ENCODE data around the gene CDCA3. TPM values are rescaled to one million over a fixed set of nuclear protein-coding genes. Genes with fewer than 3 reads are reported as not detected.

The CDCA3 gene
- total and polyA plus RNA-seq, 3 donors from 2014 or later, result 27.5 to 81.7 (median 43.5) TPM

DNA sequence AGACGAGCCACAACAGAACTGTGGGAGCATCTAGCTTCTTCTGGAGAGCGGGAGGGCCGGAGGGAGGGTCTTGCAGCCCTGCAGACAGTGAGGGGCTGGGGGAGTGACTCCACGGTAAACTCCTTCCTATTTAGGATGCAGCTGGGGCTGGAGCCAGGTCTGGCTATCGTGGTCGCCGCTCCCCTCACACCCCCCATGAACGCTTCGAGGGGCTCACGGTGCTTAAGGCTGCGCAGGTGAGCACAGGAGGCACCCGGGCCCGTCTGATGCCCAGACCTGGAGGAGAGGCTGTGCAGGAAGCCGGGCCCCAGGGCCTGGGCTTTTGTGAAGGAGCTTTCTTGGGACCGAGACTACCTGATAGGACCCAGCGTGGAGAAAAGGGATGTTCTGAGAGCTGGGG, 14.2 kb downstream of the CDCA3 start:
- H3K4me1 ChIP-seq, result no peaks in the 10 kb centered on the region
- H3K9me3 ChIP-seq, result no peaks in the 10 kb centered on the region
- 79 to 88% methylated on average over 6 to 16 of the region's 16 CpGs for WGBS, 2 donors
- H3K4me3 ChIP-seq, result no peak overlapping the region
- TF ChIP-seq POLR2A (IDR thresholded peaks at IDR 0.05), result no peak
- TF ChIP-seq, protein P1, sequence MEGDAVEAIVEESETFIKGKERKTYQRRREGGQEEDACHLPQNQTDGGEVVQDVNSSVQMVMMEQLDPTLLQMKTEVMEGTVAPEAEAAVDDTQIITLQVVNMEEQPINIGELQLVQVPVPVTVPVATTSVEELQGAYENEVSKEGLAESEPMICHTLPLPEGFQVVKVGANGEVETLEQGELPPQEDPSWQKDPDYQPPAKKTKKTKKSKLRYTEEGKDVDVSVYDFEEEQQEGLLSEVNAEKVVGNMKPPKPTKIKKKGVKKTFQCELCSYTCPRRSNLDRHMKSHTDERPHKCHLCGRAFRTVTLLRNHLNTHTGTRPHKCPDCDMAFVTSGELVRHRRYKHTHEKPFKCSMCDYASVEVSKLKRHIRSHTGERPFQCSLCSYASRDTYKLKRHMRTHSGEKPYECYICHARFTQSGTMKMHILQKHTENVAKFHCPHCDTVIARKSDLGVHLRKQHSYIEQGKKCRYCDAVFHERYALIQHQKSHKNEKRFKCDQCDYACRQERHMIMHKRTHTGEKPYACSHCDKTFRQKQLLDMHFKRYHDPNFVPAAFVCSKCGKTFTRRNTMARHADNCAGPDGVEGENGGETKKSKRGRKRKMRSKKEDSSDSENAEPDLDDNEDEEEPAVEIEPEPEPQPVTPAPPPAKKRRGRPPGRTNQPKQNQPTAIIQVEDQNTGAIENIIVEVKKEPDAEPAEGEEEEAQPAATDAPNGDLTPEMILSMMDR (IDR thresholded peaks at IDR 0.05), result no peak
- no peaks in the 10 kb centered on the region for H3K36me3 ChIP-seq (ENCODE audit: low read depth, missing control alignments)
- no peak for DNase-seq
- intact Hi-C loops (cut with DNase I; ENCODE audit: low total_unique reads), result no loop called here
- no peak overlapping the region for H3K27ac ChIP-seq
- H3K27me3 ChIP-seq, result no peaks in the 10 kb centered on the region

- TF ChIP-seq, protein P1 (IDR thresholded peaks at IDR 0.05), result no peak
- TF ChIP-seq POLR2A (IDR thresholded peaks at IDR 0.05), result no peak
- H3K36me3 ChIP-seq (ENCODE audit: low read depth, missing control alignments), result no peaks in the 10 kb centered on the region
- no peak overlapping the region for H3K4me3 ChIP-seq
- WGBS, 2 donors, result 85 to 87% methylated on average over 5 of the region's 5 CpGs
- intact Hi-C loops (cut with DNase I; ENCODE audit: low total_unique reads), result no loop called here
- no peak overlapping the region for H3K27ac ChIP-seq
- no peaks in the 10 kb centered on the region for H3K9me3 ChIP-seq
- no peaks in the 10 kb centered on the region for H3K4me1 ChIP-seq
- no peaks in the 10 kb centered on the region for H3K27me3 ChIP-seq
- no peak for DNase-seq
These were observed 16.2 kb downstream of the CDCA3 start for GRCh38 chr12:6834873-6835272.

- DNase-seq, result no peak
- intact Hi-C loops (cut with DNase I; ENCODE audit: low total_unique reads), result no loop called here
- no peaks in the 10 kb centered on the region for H3K4me1 ChIP-seq
- H3K36me3 ChIP-seq (ENCODE audit: low read depth, missing control alignments), result no peaks in the 10 kb centered on the region
- H3K9me3 ChIP-seq, result no peaks in the 10 kb centered on the region
- H3K27ac ChIP-seq, result no peak overlapping the region
- TF ChIP-seq, protein P1 (IDR thresholded peaks at IDR 0.05), result no peak
- TF ChIP-seq POLR2A (IDR thresholded peaks at IDR 0.05), result no peak
- 93 to 100% methylated on average over 1 of the region's 1 CpG for WGBS, 2 donors
- H3K27me3 ChIP-seq, result no peaks in the 10 kb centered on the region
- no peak overlapping the region for H3K4me3 ChIP-seq
These were observed 16.8 kb downstream of the CDCA3 start for GRCh38 chr12:6834254-6834653.

GRCh38 chr12:6833189-6833890, 17.7 kb downstream of the CDCA3 start:
- no peaks in the 10 kb centered on the region for H3K4me1 ChIP-seq
- H3K4me3 ChIP-seq, result no peak overlapping the region
- WGBS, 2 donors, result 46 to 56% methylated on average over 4 to 6 of the region's 6 CpGs
- H3K9me3 ChIP-seq, result no peaks in the 10 kb centered on the region
- intact Hi-C loops (cut with DNase I; ENCODE audit: low total_unique reads), result no loop called here
- no peak overlapping the region for H3K27ac ChIP-seq
- H3K27me3 ChIP-seq, result no peaks in the 10 kb centered on the region
- no peak for TF ChIP-seq POLR2A (IDR thresholded peaks at IDR 0.05)
- TF ChIP-seq, protein P1 (IDR thresholded peaks at IDR 0.05), result no peak
- DNase-seq, result no peak
- H3K36me3 ChIP-seq (ENCODE audit: low read depth, missing control alignments), result no peaks in the 10 kb centered on the region

- no peak for TF ChIP-seq POLR2A (IDR thresholded peaks at IDR 0.05)
- TF ChIP-seq, protein P1 (IDR thresholded peaks at IDR 0.05), result no peak
- H3K27ac ChIP-seq, result no peak overlapping the region
- DNase-seq, result no peak
- H3K27me3 ChIP-seq, result no peaks in the 10 kb centered on the region
- H3K4me1 ChIP-seq, result peaks cover 4% of the 10 kb centered on the region
- H3K9me3 ChIP-seq, result no peaks in the 10 kb centered on the region
- no peak overlapping the region for H3K4me3 ChIP-seq
- intact Hi-C loops (cut with DNase I; ENCODE audit: low total_unique reads), result no loop called here
- WGBS, 2 donors, result 92 to 94% methylated on average over 4 of the region's 4 CpGs
- no peaks in the 10 kb centered on the region for H3K36me3 ChIP-seq (ENCODE audit: low read depth, missing control alignments)
These were observed 19.0 kb downstream of the CDCA3 start for GRCh38 chr12:6832125-6832524.
